Endothelial cell of umbilical vein (primary cell): ENCODE data around the gene PDE3A. TPM values are rescaled to one million over a fixed set of nuclear protein-coding genes. Genes with fewer than 3 reads are reported as not detected.

Experiments
- BruUV-seq: library from RNA; stranded (reverse); fragments of 400-500 nt; replicated peaks from 2 replicates; lab custom pipeline; 2021; lab: Mats Ljungman, UMichigan
- CTCF ChIA-PET: fragments of 300-600, 350-600 bp; sonication (Branson Sonifier 250); formaldehyde crosslinking; loops from one replicate; lab custom pipeline; 2021; ENCODE audit warnings: antibody characterized with exemption, inconsistent platforms; lab: Charles Lee
- POLR2A ChIA-PET: fragments of 300-600, 350-600 bp; sonication (Branson Sonifier 250); formaldehyde crosslinking; loops from one replicate; lab custom pipeline; 2021; ENCODE audit warnings: antibody characterized with exemption, inconsistent platforms; lab: Charles Lee
- DNase-seq: peaks from one replicate; pipeline ENCODE4 v3.0.0-alpha.2; 2011; ENCODE audit warnings: low read depth, low spot score
- FAIRE-seq: peaks from 2 replicates; lab custom pipeline; 2011; peaks lifted over from hg19 to GRCh38; lab: Jason Lieb, UNC
- H2AFZ ChIP-seq: 2 replicates; pipeline ENCODE4 v1.6.0; 2012; ENCODE audit warnings: low read depth, low read length, control low read depth, inconsistent platforms
- H3K27ac ChIP-seq: 2 replicates; pipeline ENCODE4 v1.5.1; 2011; ENCODE audit warnings: low read depth, mild to moderate bottlenecking, control low read depth, low read length, moderate library complexity; ENCODE audit not compliant: insufficient read depth
- H3K27me3 ChIP-seq, 2 experiments: 2 replicates each; pipeline versions ENCODE4 v1.6.0 to v1.6.1; 2011; ENCODE audit warnings: low read length in 2 of 2, mixed read lengths in 1 of 2; ENCODE audit not compliant: control insufficient read depth in 2 of 2, insufficient read depth in 2 of 2
- H3K36me3 ChIP-seq, 2 experiments: 2 replicates in 1 of 2; 3 replicates in 1 of 2; pipeline ENCODE4 v1.5.1; 2011; ENCODE audit warnings: low read length in 2 of 2, mild to moderate bottlenecking in 1 of 2, moderate library complexity in 1 of 2; ENCODE audit not compliant: control insufficient read depth in 2 of 2, insufficient read depth in 2 of 2; ENCODE audit errors: extremely low read depth in 1 of 2
- H3K4me1 ChIP-seq: 3 replicates; pipeline ENCODE4 v1.5.1; 2011; ENCODE audit warnings: mild to moderate bottlenecking, low read length; ENCODE audit not compliant: control insufficient read depth, insufficient read depth; ENCODE audit errors: extremely low read depth
- H3K4me2 ChIP-seq: 2 replicates; pipeline ENCODE4 v1.6.1; 2011; ENCODE audit warnings: low read length, control low read depth, mixed read lengths; ENCODE audit not compliant: insufficient read depth
- H3K4me3 ChIP-seq, 3 experiments: fragments of 200-600 bp in 1 of 3; sonication (generic), shearing (Covaris generic) in 1 of 3; replicated peaks in 1 of 3; 2 replicates each; pipeline ENCODE4 v1.5.1; 2011 to 2016; ENCODE audit warnings: control low read depth in 3 of 3, low read length in 3 of 3, mild to moderate bottlenecking in 2 of 3, inconsistent platforms in 1 of 3, low read depth in 1 of 3, moderate library complexity in 1 of 3; ENCODE audit not compliant: insufficient read depth in 1 of 3
- H3K79me2 ChIP-seq: 2 replicates; pipeline ENCODE4 v1.6.0; 2012; ENCODE audit warnings: low read length, inconsistent platforms; ENCODE audit not compliant: control insufficient read depth, insufficient read depth
- H3K9ac ChIP-seq: replicated peaks from 2 replicates; pipeline ENCODE3; 2011; ENCODE audit warnings: low read length, control low read depth; ENCODE audit not compliant: insufficient read depth; ENCODE audit errors: extremely low read depth
- H3K9me1 ChIP-seq: replicated peaks from 3 replicates; pipeline ENCODE4 v1.6.0; 2011; ENCODE audit warnings: mild to moderate bottlenecking, low read length; ENCODE audit not compliant: control insufficient read depth, insufficient read depth; ENCODE audit errors: extremely low read depth
- H3K9me3 ChIP-seq: replicated peaks from 2 replicates; pipeline ENCODE4 v1.5.1; 2012; ENCODE audit warnings: low read length, inconsistent platforms; ENCODE audit not compliant: control insufficient read depth, insufficient read depth
- H4K20me1 ChIP-seq: replicated peaks from 2 replicates; pipeline ENCODE3; 2011; ENCODE audit warnings: mild to moderate bottlenecking, low read length; ENCODE audit not compliant: control insufficient read depth, insufficient read depth; ENCODE audit errors: extremely low read depth
- EZH2 ChIP-seq: IDR thresholded peaks from 2 replicates; pipeline ENCODE4 v1.6.1; 2012; ENCODE audit warnings: borderline replicate concordance, low read depth, mild to moderate bottlenecking, moderate library complexity, low read length, inconsistent platforms; ENCODE audit not compliant: severe bottlenecking
- FOS ChIP-seq: IDR thresholded peaks from 2 replicates; pipeline ENCODE4 v1.6.1; 2011; ENCODE audit warnings: mild to moderate bottlenecking, low read length, moderate library complexity, borderline replicate concordance; ENCODE audit not compliant: insufficient read depth
- GATA2 ChIP-seq: IDR thresholded peaks from 2 replicates; pipeline ENCODE4 v1.7.0; 2011; ENCODE audit warnings: low read depth, mild to moderate bottlenecking, moderate library complexity, mixed read lengths, low read length; ENCODE audit not compliant: insufficient read length, insufficient read depth
- JUN ChIP-seq: IDR thresholded peaks from 2 replicates; pipeline ENCODE4 v1.6.1; 2011; ENCODE audit warnings: borderline replicate concordance, low read depth; ENCODE audit not compliant: insufficient read length, insufficient read depth
- MYC ChIP-seq: IDR thresholded peaks from one replicate; pipeline ENCODE4 v1.6.1; 2011; ENCODE audit warnings: mild to moderate bottlenecking, low read depth, low read length
- POLR2A ChIP-seq: IDR thresholded peaks from 2 replicates; pipeline ENCODE4 v1.6.1; 2012; ENCODE audit warnings: low read depth, mild to moderate bottlenecking, control low read depth, low read length
- POLR2AphosphoS5 ChIP-seq: IDR thresholded peaks from 2 replicates; pipeline ENCODE4 v1.6.1; 2012; ENCODE audit warnings: low read depth, mild to moderate bottlenecking, control low read depth, low read length, moderate library complexity; ENCODE audit not compliant: insufficient read depth
- dilution Hi-C: fragments of 300-500 bp; cut with MboI; formaldehyde crosslinking; loops from one replicate; pipeline ENCODE4 v1.15.0; 2019; ENCODE audit warnings: low sequenced_read_pairs; ENCODE audit not compliant: extremely low pct_ligation_motif_present
- intact Hi-C: fragments of 100-400 bp; cut with micrococcal nuclease; formaldehyde crosslinking; loops from one replicate; pipeline ENCODE4 v1.10.0; 2022
- polyA plus RNA-seq, 4 experiments: library from polyadenylated mRNA; depleted of rRNA in 3 of 4; stranded (reverse) in 3 of 4; unstranded in 1 of 4; fragments of >200 nt; gene quantifications; 2 replicates each; pipeline versions ENCODE4 v1.2.1 to v1.2.3, GENCODE V29; 2011 to 2012; ENCODE audit warnings: missing spikeins in 1 of 4
- total RNA-seq: library from RNA; stranded (reverse); gene quantifications from 2 replicates; pipeline ENCODE4 v1.2.3, GENCODE V29; 2021
- TF ChIP-seq, protein P1 (sequence below): IDR thresholded peaks from 2 replicates; pipeline ENCODE4 v1.6.1; 2011; ENCODE audit not compliant: insufficient read depth, insufficient read length
- TF ChIP-seq, protein P2 (sequence below), 2 donors: IDR thresholded peaks; 1 replicate in 1 of 2; 2 replicates in 1 of 2; pipeline ENCODE4 v1.5.1; 2011; ENCODE audit warnings: low read length in 2 of 2, mild to moderate bottlenecking in 2 of 2, moderate library complexity in 2 of 2, control low read depth in 1 of 2, inconsistent platforms in 1 of 2, low read depth in 1 of 2; ENCODE audit not compliant: insufficient read depth in 1 of 2; ENCODE audit errors: extremely low read depth in 1 of 2

PDE3A gene
- total and polyA plus RNA-seq, 2 donors (not counting 3 experiments of a cell fraction or from before 2014, with no cell fraction given): 14.0 to 27.4 TPM

DNA sequence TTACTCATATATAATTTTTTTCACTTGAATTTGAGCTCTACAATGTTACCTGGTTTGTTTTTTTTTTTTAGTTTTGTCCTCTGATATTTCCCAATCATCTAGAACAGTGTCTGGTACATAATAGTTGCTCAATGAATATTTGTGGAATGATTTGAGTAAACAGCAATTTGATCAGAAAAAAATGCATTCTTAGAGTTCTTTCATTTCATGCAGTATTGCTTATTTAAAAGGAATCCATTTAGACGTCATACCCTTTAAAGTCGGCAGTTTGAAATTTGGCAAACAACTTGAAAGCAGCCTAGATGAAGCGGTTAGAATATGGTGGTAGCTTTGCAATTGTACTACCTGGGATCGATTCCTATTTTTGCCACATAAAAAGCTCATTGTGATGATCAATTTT lies 140.0 kb downstream of the PDE3A start:
- no peak for DNase-seq
- Histone ChIP-seq H3K79me2 (no peaks in the 10 kb centered on the region), H3K27me3 (no peaks in the 10 kb centered on the region), H3K27ac (no peak overlapping the region), H3K9ac (no peak overlapping the region), H3K9me3 (no peaks in the 10 kb centered on the region), H4K20me1 (no peaks in the 10 kb centered on the region), H3K4me2 (no peak overlapping the region), H3K4me3 (no peak overlapping the region), H3K36me3 (no peaks in the 10 kb centered on the region), H3K4me1 (no peaks in the 10 kb centered on the region), H3K9me1 (no peaks in the 10 kb centered on the region), H2AFZ (no peak overlapping the region)
- intact Hi-C loops: no loop called here
- FAIRE-seq: no peak
- TF ChIP-seq EZH2 (no peak), FOS (no peak), POLR2AphosphoS5 (no peak), MYC (no peak), GATA2 (no peak), POLR2A (no peak), JUN (no peak)
- TF ChIP-seq, protein P1, sequence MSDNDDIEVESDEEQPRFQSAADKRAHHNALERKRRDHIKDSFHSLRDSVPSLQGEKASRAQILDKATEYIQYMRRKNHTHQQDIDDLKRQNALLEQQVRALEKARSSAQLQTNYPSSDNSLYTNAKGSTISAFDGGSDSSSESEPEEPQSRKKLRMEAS: no peak
- TF ChIP-seq, protein P2, sequence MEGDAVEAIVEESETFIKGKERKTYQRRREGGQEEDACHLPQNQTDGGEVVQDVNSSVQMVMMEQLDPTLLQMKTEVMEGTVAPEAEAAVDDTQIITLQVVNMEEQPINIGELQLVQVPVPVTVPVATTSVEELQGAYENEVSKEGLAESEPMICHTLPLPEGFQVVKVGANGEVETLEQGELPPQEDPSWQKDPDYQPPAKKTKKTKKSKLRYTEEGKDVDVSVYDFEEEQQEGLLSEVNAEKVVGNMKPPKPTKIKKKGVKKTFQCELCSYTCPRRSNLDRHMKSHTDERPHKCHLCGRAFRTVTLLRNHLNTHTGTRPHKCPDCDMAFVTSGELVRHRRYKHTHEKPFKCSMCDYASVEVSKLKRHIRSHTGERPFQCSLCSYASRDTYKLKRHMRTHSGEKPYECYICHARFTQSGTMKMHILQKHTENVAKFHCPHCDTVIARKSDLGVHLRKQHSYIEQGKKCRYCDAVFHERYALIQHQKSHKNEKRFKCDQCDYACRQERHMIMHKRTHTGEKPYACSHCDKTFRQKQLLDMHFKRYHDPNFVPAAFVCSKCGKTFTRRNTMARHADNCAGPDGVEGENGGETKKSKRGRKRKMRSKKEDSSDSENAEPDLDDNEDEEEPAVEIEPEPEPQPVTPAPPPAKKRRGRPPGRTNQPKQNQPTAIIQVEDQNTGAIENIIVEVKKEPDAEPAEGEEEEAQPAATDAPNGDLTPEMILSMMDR (IDR thresholded peaks at IDR 0.05; ENCODE audit: extremely low read depth in 1 of 2, insufficient read depth in 1 of 2, low read depth in 1 of 2, low read length in 2 of 2): no peak
- POLR2A ChIA-PET: no interaction called here
- CTCF ChIA-PET: interaction anchor here (1.0 to 1.9 kb wide), 3 partner anchors 9 to 41 kb away, joined by 3 to 5 read pairs (median 4); no protein-coding TSS in a partner anchor
- BruUV-seq: no TSS peak
- dilution Hi-C loops: no loop called here
